Embryonic facial prominence (tissue), 1 donor: ENCODE data around the gene XPNPEP1.

Experiments
- DNase-seq: peaks from one replicate; pipeline ENCODE4 v3.0.0-alpha.2; 2016; ENCODE audit errors: extremely low spot score

Gene XPNPEP1

DNA sequence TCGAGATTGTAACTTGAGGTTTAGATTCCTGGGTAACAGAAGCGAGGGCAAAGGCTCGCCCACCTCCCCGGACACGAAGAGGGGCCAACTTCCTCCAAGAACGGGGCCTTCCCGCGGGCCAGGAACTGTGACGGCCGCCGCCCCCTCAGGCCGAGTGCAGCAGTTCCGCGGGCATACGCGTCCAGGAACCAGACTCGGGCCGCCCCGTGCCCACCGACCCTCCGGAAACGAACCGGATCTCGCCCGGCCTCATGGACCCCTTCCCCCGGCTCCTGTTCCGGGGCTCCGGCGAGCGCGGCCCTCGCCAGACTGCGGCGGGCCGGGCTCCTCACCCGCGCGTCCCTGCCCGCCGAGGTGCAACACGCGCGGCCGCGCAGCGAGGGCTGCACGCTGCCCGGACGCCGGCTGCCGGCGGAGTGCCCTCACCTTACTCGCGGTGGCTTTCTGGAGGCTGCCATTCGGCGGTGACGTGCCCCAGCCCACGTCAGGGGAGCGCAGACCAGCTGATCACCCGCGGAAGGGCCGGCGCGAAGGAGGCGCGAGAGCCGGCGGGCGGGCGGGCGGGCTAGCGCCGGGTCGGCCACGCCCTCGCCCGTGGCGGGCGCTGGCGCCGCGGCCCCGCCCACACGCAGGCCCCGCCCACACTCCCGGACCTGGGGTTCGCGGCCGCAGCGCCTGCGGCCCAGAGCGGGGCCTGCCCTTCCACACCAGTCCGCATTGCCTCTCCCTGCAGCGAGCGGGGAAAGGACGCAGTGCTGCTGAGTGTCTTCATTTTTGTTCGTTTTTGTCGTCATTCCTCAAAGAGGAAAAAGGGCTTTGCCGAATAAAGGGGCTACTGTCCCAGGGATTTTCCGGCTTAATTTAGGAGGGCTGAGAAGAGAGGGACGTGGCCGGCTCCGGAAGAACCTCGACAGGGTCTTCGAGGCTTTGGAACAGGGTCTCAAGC, at the start of gene XPNPEP1:
XPNPEP1 (minus strand) TSS at position 536 of the 946 bp plus-strand sequence; CDS start at position 458, 78 bp downstream.
- peak; percentile 71 for DNase-seq

DNA sequence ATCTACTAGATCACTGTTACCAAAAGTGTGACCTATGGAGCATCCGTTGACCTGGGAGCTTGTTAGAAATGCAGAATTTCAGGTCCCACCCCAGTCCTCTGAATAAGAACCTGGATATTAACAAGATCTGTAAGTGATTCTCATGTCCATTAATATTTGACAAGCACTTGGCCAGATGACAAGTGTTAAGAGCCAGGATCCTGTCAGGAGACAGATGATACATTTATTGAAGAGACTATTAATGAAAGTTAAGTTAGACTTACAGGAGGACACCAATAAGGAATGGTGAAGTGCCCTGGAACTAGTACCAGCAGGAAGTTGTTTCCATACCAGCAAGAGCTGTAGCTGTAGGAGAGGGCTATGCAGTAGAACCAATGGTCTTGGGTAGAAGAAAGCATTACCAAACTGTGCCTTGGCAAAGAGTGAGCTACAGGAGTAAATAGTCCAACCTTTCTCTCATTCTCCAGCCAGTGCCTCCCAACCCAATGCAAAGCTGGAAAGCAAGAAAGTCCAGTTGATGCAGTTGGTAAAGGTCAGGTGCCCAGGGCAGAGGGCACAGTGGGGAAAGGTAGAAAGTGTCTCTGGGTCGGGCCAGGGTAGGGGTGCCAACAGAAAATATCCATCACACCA, 49.2 kb upstream of the XPNPEP1 start:
- DNase-seq, result no peak

DNA sequence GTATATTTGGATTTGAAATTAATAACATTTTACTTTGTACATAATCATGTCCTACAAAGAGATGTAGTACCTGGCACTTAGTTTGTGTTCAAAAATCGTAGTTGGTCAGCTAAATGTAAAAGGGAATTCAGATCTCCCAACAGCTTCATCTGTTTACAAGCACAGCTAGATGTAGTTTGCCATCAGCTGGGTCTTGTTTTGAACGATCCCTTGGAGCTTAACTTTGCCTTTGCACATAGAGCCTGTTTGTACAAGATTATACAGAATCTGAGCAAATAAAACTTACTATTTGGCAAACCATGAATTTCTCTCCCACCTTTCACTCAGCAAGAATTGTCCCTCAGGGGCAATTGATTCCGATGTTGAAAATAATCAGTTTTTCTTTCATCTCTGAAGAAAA, 48.3 kb upstream of the XPNPEP1 start:
- no peak for DNase-seq

DNA sequence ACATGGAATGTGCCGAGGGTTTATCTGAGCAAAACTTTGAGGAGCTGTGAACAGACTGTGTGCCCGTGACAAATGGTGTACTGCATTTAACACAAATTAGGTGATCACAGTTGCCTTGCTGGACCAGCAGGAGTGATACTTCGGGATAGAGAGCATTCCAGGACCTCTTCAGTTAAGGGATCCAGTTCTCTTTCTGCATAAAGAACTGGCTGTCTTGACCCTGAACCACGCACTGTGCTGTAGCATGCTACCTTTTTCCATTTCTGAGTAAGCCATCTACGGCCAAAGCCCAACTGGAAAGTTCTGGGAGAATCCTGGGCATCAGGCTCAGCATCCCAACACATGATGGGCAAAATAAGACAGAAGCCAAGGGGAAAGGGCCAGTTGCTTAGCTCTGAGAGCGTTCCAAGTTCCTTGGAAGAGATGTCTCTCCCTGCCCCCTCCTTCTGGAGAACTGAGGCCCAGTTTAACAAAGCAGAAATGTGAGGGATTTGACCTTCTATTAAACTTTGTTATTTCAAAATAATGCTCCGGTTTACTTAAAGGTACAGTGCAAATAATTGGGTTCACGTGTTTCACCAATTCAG, 46.5 kb upstream of the XPNPEP1 start:
- no peak for DNase-seq

DNA sequence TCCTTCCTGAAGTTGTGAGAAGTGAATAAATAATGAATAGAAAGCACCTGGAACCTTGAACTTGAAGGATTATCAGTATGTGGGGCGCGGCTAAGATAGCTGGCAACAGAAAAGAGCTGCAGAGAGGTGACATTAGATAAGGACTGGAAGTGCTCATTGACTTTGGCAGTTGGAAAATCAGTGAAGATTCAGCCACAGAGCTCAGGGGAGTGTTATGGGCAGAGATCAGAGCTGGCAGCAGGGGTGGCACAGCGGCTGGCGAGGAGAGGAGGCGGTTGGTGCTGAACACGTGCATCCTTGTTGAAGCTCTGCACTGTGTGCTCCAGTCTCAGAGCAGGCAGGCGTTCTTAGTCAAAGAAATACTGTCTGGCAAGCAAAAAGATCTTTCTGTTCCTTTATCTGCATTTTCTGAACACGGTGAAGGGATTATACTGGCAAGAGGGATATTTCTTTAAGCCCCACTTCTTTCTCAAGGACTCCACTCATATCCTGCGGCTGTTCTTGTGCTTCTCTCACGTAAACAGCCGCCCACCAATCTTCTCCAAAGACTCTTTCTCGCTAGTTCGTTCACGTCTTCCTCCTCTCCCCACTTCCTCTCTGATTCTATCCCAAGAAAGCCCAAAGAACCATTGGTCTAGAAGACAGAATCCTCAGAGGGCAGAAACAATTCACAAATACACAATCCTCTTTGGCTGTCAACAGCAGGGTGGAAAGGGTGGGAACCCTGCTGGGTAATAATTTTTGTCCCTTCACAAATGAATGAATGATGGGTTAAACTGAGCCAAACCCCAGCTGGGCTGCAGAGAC, 45.8 kb upstream of the XPNPEP1 start:
- DNase-seq, result no peak

DNA sequence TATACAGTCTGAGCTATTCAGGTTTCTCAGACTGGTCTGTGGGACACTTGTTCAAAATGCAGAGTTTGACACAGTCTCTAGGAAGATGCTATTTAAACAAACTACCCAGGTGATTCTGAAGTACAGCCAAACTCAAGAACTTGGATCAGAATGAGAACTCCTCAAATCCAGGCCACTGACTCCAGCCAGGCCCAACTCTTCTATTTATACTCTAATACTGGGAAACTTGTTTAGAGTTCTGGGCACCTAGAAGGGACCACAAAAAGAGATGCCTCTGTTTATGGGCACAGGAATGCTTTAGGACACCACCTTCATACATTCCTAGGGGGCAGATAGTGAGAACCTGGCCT, 44.4 kb upstream of the XPNPEP1 start:
- no peak for DNase-seq

DNA sequence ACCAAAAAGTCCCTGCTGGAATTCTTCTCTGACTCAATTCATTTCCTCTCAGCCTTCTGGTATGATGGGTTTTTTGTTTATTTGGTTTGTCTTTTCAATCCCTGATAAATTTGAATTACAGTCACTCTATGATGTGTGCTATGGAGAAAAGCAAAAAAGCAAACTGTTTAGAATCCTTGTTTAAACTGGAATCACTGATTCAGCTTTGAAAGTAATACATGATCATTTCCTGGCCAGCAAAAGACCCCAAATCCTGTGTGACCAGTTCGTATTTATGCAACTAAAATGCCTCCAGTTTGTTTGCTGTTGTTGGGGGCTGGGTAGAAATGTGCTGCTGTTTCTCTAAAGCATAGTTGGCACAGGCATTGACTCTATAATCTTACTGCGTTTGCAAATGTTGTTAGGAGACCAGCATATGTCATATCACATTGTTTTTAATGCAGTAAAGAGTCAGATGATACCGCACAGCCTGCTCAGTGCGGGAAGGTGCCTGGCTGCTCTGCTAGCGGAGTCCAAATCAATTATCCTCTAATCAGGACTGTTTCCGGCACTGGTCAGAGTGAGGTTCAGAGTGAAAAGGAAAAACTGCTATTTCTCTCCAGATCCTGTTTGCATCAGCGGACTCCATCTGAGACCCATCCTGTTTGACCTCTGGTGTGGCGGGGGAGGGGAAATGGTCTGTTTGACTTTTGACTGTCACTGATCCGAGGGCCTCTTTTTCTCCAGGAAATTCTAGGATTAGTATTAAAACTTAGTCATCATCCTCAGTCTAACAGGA, 43.8 kb upstream of the XPNPEP1 start:
- DNase-seq, result peak; percentile 71

DNA sequence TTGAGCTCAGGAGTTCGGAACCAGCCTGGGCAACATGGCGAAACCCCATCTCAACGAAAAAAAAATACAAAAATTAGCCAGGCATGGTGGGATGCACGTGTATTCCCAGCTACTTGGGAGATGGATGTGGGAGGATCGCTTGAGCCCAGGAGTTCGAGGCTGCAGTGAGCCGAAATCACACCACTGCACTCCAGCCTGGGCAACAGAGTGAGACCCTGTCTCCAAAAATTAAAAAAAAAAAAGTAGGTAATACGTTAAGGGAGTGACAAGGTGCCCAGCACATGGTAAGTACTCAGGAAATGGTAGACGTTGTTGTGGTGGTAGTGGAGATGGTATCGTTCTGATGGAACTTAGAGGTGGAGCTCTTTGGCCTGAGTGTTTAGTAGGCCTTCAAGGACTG, 41.0 kb upstream of the XPNPEP1 start:
- DNase-seq, result no peak

DNA sequence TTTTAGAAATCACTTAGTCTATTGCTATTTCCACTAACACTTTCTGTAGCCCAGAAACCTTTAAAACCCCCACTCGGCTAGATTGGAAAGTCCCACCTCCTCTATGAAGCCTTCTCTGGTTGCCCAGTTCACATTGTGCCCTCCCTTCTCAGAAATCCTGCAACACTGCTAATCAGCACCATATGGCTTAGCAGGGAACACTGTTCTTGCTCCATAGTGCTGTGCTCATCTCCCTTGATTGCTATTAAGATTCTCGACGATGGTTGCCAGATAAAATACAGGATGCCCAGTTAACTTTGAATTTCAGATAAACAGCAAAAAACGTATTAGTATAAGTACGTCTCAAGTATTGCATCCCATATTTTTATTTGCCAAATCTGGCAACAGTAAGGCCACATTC, 40.1 kb upstream of the XPNPEP1 start:
- DNase-seq, result no peak

DNA sequence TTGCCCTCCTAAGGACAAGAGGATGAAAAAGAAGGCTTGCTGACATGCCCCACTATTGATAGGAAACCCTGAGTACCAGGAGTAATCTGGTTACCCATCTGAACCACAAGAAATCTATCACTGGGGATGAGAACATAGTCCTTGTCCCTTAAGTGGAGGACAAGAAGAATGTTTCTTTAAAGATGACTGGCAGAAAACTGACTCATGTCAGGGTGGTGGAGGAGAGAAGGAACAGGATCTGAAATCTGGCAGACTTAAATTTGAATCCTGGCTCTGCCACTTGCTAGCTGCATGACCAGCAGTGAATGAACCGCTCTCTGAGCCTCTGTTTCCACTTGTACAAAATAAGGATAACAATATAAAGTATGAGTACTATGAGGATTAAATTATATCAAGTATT, 38.9 kb upstream of the XPNPEP1 start:
- DNase-seq, result no peak

DNA sequence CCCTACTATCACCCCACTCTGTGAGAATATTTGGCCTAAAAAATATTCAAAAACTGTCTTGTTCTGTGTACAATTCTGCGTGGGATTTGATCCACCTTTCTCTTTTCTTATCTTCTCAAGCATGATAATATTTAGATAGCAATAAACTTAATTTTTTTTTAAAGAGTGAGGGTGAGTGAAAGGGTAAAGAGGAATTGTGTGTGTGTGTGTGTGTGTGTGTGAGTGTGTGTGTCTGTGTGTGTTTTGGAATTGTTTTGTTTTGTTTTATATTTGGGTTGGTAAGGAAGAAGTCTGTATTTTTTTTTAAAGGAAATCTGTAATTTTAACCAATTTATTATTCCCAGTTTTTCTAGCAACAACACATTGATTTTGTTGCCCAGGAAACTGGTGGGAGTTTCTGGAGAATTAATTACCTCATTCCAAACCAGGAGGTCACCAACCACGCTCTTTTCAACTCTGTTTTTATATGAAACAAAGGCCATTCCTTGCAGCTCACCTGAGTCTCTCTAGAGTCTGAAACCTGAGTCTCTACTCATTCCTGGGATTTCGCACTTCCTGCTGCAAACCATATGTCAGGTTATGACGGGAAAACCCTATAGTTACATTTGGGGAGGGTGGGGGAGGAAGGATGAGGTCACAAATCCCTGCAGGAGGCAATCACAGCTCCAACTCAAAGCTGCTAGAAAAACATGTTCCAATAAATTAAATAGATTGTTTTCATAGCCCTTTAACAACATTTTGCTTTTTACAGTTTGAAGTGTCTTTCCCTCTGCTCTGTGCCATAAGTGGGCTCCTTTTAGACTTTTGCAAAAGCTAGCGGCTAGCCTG, 38.1 kb upstream of the XPNPEP1 start:
- DNase-seq, result peak; percentile 66

DNA sequence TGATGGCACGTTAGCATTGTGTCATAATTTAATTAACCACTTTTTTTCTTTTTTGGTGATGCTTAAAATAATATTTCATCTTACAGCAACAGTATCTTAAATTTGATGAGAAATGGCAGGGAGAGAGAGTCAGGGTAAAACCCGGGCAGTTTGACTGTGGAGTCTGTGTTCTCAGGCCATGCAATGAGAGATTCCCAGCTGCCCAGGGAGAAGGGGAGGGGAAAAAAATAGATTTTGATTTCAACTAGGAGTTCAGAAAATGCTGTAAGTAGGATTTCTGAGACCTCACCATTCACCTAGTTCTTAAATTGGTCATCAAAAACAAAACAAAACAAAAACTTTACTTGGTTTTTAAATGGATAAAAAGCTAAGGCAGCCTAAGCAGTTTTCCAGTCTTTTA, 37.4 kb upstream of the XPNPEP1 start:
- no peak for DNase-seq

DNA sequence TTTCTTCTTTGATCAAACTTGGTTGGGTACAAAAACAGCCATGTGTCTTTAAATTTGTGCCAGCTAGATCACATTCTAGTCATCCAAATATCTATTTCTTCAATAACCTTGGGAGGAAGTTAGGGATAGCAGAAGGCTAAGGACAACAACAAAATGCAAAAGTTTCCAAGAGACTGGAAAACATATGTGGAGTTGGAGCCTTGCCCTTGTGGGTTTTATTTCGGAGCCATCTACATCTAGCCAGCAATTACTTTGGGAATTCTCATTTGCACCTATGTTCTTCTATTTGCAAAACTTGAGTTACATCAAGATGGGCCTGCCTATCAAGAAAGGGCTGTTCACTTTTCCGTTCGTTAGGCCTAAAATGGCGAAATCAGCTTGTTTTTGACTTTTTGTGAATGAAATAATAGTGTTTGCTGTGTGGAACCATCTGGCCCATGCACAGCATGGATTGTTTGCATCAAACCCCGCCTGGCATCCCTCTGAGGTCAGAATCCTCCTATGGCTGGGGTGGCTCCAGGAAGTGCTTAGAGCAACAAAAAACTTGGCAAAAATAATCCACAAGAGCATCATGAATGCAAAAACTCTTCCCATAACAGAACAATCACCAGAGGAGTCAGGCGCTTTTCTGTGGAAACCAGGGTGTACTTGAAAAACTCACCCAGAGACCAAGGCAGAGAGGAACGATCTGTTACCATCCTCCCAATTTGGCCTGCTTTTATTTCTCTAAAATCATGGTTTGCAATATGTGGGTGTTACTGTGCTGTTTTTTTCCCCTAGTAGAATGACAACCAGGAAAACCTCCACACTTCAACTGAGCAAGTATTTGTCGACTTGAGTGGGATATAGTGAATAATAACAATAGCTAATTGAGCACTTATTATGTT, 36.2 kb upstream of the XPNPEP1 start:
- no peak for DNase-seq

DNA sequence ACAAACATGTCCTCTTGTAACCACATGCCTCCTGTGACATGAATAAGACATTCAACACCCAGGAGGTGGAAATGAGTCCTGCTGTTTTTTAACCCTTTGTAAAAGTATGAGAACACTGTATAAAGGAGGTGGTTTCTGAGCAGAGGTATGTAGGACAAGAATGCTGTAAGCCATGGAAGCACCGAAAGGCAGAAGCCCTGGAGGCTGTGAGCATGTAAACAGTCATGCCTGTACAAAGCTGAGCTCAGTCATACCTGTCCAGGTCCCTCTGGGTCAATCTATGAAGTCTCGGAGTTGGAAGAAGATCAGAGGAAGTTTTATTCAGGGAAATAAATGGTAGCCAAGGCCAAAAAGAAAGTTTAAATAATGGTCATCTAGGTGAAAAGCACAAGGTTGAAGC, 34.7 kb upstream of the XPNPEP1 start:
- no peak for DNase-seq

DNA sequence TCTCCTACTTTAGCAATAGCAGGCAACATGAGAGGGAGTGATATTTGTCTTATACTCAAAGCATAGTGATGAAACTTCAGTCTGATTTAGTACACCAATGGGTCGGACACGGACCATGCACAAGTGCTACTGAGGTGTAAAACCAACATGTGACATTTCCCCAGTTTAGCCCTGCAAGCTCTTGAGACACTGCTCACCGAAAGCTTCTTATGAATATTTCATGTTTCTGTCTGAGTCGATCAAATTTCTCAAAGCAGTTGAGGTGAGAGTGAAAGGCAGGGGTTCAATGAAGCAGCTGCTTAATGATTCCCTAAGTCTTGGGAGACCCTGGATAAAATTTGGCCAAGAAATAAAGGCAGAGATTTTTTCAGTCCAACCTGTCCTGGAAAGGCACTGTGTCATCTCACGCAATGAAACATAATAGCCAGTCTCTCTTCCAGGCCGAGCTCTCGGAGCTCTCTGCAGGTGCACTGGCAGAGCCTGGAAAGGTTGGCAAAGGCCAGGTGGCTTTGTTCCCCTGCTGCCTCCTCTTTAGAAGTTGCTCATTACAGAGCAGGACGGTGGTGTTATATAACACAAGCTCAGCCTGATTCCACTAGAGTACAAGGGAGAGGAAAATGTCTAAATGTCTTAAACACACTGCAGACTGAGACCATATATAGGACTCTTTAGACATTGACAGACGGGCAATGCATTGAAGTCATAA, 33.9 kb upstream of the XPNPEP1 start:
- DNase-seq, result no peak

DNA sequence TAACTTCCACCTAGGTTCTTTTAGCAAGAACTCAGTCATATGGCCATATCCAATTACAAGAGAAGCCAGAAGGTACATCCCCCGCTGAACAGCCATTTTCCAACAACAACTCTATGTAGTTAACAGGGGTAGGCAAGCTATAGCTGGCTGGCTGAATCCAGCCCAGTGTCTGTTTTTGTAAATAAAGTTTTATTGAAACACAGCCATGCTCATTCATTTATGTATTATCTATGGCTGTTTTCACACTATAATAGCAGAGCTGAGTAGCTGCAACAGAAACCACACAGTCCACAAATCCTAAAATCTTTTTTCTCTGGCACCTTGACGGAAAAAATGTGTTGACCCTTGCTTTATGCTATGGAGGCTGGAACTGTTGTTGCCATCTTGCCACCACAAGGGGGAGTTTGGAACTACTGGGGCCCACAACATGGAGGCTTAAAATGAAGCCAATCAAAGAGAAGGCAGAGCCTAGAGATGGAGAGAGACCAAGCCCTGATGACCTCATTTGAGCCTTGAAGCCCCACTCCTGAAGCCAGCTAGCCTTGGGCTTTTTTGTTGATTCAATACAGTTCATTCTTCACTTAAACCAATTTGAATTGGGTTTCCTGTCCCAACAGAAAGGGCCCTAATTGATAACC, 33.3 kb upstream of the XPNPEP1 start:
- DNase-seq, result no peak

DNA sequence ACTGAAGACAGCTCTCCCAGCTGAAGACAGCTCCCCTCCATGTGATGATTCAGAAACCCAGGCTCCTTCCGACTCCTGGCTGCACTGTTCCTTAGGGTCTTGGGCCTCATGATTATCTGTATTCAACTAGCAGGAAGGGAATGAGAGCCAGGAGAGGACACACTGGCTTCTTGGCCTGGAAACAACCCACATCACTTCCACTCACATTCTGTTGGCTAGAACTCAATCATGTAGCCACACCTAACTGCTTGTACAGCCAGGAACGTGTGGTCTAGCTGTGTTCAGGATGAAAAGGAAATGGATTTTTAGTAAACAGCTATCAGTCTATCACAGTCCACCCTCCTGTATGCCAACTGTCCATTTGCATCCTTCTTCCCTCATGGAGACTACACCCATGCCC, 30.5 kb upstream of the XPNPEP1 start:
- DNase-seq, result no peak

DNA sequence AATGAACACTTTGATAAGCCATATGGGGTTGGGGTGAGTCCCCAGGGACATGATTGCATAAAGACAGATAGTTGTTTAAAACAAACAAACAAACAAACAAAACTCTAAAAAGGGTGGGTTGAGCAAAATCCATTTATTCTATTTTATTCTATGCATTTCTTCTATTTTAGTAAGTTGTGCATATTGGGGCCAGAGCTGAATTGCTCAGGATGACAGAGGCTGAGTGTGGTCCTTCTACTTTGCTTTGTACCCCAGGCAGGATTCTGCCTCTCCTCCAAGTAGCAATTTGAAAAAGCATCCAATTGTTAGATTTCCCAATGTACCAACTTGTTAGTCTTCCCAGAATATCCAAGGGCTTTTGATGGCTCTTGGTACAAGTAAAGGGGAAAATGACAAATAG, 29.2 kb upstream of the XPNPEP1 start:
- DNase-seq, result no peak
